Jurkat, Clone E6-1 (cell line): ENCODE results near the gene TCHH.
"Not testable (repeated sequence)": the region's sequence is repeated elsewhere in the genome, so short reads cannot be mapped to it uniquely, and the experiment has no call there.

ENCODE experiments used
- DNase-seq: peaks from one replicate; pipeline ENCODE4 v3.0.0-alpha.2; 2011; ENCODE audit warnings: low read depth, low spot score
- H3K4me3 ChIP-seq: 2 replicates; pipeline ENCODE4 v1.5.1; 2011; ENCODE audit warnings: mild to moderate bottlenecking, low read length, control low read depth, moderate library complexity

The TCHH gene

DNA sequence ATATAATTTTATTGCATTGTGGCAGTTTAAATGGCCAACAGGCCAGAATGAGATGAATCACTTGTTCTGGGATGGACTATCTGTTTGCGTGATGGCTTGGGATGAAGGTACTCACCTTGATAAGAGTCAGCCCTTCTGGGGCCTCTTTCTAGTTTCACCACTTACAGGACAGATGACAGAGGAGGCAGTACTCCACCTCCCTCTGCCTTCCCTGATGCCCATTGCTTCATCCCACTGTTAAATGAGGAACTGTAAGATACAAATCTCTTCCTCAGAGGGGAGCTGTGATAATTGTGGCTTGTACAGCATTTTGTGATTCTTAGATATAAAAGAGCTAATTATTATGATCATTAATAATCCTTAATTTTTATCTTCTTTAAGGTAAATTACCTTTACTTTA is 3.7 kb upstream of the TCHH start:
- H3K4me3 ChIP-seq = no peak overlapping the region
- no peak for DNase-seq

DNA sequence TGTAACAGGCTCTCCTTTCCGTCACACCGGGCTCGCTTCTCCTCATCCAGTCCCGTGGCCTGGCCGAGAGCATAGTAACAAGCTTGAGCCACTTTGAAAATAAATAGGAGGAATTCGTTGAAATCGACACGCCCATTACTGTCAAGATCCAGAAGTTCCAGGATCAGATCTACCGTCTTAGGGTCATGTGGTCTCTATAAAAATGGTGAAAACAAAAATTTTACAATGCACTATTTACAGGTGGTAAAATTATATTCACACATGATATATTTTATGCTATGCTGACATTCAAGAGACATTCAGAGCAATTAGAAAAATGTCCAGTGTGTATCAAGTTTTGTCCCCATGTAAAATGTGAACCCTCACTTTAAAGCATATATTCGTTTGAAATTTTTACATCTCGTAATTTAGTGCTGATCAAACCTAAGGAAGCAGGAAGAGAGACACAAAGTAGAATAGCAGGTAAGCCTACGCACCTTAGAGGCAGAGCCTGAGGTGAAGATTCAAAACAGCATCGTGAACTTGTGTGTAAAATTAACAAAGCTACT is 2.3 kb downstream of the TCHH start:
- DNase-seq = no peak
- H3K4me3 ChIP-seq = peak overlapping the region; percentile 56

DNA sequence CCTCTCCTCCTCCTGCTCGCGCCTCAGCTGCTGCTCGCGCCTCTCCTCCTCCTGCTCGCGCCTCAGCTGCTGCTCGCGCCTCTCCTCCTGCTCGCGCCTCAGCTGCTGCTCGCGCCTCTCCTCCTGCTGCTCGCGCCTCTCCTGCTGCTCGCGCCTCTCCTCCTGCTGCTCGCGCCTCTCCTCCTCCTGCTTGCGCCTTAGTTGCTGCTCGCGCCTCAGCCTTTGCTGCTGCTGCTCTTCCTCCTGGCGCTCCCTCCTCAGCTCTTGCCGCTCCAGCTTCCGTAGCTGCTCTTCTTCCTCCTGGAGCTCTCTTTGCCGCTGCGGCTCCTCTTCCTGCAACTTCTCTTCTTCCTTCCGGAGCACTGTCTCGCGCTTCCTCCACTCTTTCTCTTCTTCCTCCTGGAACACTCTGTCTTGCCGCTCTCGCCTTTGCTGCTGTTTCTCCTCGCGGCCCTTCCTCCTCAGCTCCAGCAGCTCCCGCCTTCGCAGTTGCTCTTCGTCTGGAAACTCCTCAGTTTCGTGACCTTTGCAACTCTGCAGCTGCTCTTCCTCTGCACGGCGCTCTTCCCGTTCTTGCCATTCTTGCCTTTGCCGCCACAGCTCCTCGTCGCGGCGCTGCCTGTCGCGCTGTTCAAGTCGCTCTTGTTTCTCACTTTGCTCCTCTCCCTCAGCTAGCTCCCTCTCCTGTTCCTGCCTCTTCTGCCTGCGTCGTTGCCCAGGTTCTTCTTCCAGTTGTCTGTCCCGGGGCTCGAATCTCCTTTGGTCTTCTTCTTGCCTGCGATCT is 3.0 kb downstream of the TCHH start:
- peak overlapping the region; percentile 56 for H3K4me3 ChIP-seq
- DNase-seq = no peak

- peak overlapping the region; percentile 38 for H3K4me3 ChIP-seq
- DNase-seq = peak; percentile 72
Measured at GRCh38 chr1:152111515-152111968, 3.7 kb downstream of the TCHH start.

DNA sequence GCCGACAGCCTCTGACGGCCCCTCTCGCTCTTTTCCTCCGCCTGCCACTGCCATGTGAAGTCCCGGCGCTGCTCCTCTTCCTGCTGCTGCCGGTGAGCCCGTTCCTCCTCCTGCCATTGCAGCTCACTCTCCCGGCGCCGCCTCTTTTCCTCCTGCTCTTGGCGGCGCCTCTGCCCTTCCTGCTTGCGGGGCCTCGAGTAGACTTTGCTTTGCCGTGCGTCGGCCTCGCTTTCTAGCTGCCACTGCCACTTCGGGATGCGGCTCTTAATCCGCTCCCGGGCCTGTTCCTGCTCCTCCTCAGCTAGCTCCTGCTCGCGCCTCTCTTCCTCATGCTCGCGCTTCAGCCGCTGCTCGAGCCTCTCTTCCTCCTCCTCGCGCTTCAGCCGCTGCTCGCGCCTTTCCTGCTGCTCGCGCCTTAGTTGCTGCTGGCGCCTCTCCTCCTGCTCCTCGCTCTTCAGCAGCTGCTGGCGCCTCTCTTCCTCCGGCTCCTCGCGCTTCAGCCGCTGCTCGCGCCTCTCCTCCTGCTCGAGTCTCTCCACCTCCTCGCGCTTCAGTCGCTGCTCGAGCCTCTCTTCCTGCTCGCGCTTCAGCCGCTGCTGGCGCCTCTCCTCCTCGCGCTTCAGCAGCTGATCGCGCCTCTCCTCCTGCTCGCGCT is 4.3 kb downstream of the TCHH start:
- DNase-seq = no peak
- peak overlapping the region; percentile 38 for H3K4me3 ChIP-seq

- no peak for DNase-seq
- no peak overlapping the region for H3K4me3 ChIP-seq
Measured at GRCh38 chr1:152110365-152110859, 4.8 kb downstream of the TCHH start.

DNA sequence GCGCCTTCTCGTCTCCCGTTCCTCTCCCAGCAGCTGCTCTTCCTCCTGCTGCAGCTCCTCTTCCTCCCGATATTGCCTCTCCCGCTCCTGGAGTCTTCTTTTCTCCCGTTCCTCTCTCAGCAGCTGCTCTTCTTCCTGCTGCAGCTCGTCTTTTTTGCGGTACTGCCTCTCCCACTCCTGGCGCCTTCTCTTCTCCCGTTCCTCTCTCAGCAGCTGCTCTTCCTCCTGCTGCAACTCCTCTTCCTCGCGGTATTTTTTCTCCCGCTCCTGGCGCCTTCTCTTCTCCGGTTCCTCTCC is 5.3 kb downstream of the TCHH start:
- DNase-seq = no peak
- H3K4me3 ChIP-seq = no peak overlapping the region

GRCh38 chr1:152109231-152109997 is 5.8 kb downstream of the TCHH start:
- no peak for DNase-seq
- no peak overlapping the region for H3K4me3 ChIP-seq

- no peak for DNase-seq
- no peak overlapping the region for H3K4me3 ChIP-seq
Measured at GRCh38 chr1:152108882-152109222, 6.4 kb downstream of the TCHH start.

- H3K4me3 ChIP-seq = no peak overlapping the region
- no peak for DNase-seq
Measured at GRCh38 chr1:152107984-152108881, 7.0 kb downstream of the TCHH start.

GRCh38 chr1:152107031-152107983 is 7.9 kb downstream of the TCHH start:
- DNase-seq = no peak
- no peak overlapping the region for H3K4me3 ChIP-seq

- no peak for DNase-seq
- H3K4me3 ChIP-seq = no peak overlapping the region
Measured at GRCh38 chr1:152104854-152105253, 10.4 kb downstream of the TCHH start.

- no peak for DNase-seq
- no peak overlapping the region for H3K4me3 ChIP-seq
Measured at GRCh38 chr1:152096931-152097330, 18.3 kb downstream of the TCHH start.

- no peak for DNase-seq
- H3K4me3 ChIP-seq = no peak within 1 kb of the TSS
Measured at GRCh38 chr1:152089014-152089674, 26.1 kb downstream of the TCHH start, which contains the start of gene TCHHL1. Gene TCHHL1 (minus strand): TSS chr1:152089064. CDS start chr1:152088143, 921 bp downstream.

- DNase-seq = no peak
Measured at GRCh38 chr1:152086760-152087159, 28.5 kb downstream of the TCHH start.

GRCh38 chr1:152084853-152085252 is 30.4 kb downstream of the TCHH start:
- DNase-seq = no peak
- H3K4me3 ChIP-seq = no peak overlapping the region

More at GRCh38 chr1:152086760-152087159, 28.5 kb downstream of the TCHH start:
- no peak overlapping the region for H3K4me3 ChIP-seq

- H3K4me3 ChIP-seq, DNase-seq: not testable (repeated sequence)
Measured at GRCh38 chr1:152081026-152081425, 34.2 kb downstream of the TCHH start.
